LHCN-M2 (cell line): ENCODE results near the gene DAPK2. TPM values are rescaled to one million over a fixed set of nuclear protein-coding genes. Genes with fewer than 3 reads are reported as not detected.
A peak's percentile ranks its signal among the peaks of the same experiment; 100 is the strongest.

ENCODE experiments used
- DNase-seq: peaks from one replicate; pipeline ENCODE4 v3.0.0-alpha.2; 2012; ENCODE audit warnings: low read depth
- total RNA-seq: library from RNA; depleted of rRNA; stranded (reverse); fragments of >200 nt; gene quantifications from 2 replicates; pipeline ENCODE4 v1.2.3, GENCODE V29; 2014

The DAPK2 gene
- total RNA-seq, 1 experiment from 2014 or later: 2.2 TPM

GRCh38 chr15:64024172-64025050 lies 21.9 kb downstream of the DAPK2 start:
- DNase-seq: no peak

GRCh38 chr15:64023220-64023619 lies 23.1 kb downstream of the DAPK2 start:
- no peak for DNase-seq

GRCh38 chr15:64022571-64022970 lies 23.7 kb downstream of the DAPK2 start:
- DNase-seq: no peak

GRCh38 chr15:64019764-64020163 lies 26.5 kb downstream of the DAPK2 start:
- peak; percentile 79 for DNase-seq

- DNase-seq: peak; percentile 38
Observed at GRCh38 chr15:64017591-64018163, 28.6 kb downstream of the DAPK2 start.

- peak; percentile 65 for DNase-seq
Observed at GRCh38 chr15:64017082-64017588, 29.1 kb downstream of the DAPK2 start.

- no peak for DNase-seq
Observed at GRCh38 chr15:64016257-64016656, 30.0 kb downstream of the DAPK2 start.

GRCh38 chr15:64014995-64015394 lies 31.3 kb downstream of the DAPK2 start:
- DNase-seq: no peak

GRCh38 chr15:64013179-64014062 lies 32.9 kb downstream of the DAPK2 start:
- DNase-seq: no peak

- no peak for DNase-seq
Observed at GRCh38 chr15:64011736-64012135, 34.5 kb downstream of the DAPK2 start.

- DNase-seq: peak; percentile 99
Observed at GRCh38 chr15:64010719-64011118, 35.6 kb downstream of the DAPK2 start.

GRCh38 chr15:64009798-64010261 lies 36.5 kb downstream of the DAPK2 start:
- peak; percentile 75 for DNase-seq

GRCh38 chr15:64009241-64009640 lies 37.0 kb downstream of the DAPK2 start:
- DNase-seq: no peak

- no peak for DNase-seq
Observed at GRCh38 chr15:64008177-64008576, 38.1 kb downstream of the DAPK2 start.

- no peak for DNase-seq
Observed at GRCh38 chr15:64006642-64007041, 39.6 kb downstream of the DAPK2 start.

- DNase-seq: peak; percentile 31
Observed at GRCh38 chr15:64004587-64004986, 41.7 kb downstream of the DAPK2 start.

- DNase-seq: no peak
Observed at GRCh38 chr15:64004056-64004455, 42.2 kb downstream of the DAPK2 start.

GRCh38 chr15:64003182-64003581 lies 43.1 kb downstream of the DAPK2 start:
- no peak for DNase-seq

- DNase-seq: no peak
Observed at GRCh38 chr15:64001148-64001547, 45.1 kb downstream of the DAPK2 start.

GRCh38 chr15:64000183-64000951 lies 45.9 kb downstream of the DAPK2 start:
- no peak for DNase-seq

- DNase-seq: peak; percentile 79
Observed at GRCh38 chr15:63999177-63999576, 47.1 kb downstream of the DAPK2 start.
